ENCODE measurements around the gene MATN4.

Gene MATN4

DNA sequence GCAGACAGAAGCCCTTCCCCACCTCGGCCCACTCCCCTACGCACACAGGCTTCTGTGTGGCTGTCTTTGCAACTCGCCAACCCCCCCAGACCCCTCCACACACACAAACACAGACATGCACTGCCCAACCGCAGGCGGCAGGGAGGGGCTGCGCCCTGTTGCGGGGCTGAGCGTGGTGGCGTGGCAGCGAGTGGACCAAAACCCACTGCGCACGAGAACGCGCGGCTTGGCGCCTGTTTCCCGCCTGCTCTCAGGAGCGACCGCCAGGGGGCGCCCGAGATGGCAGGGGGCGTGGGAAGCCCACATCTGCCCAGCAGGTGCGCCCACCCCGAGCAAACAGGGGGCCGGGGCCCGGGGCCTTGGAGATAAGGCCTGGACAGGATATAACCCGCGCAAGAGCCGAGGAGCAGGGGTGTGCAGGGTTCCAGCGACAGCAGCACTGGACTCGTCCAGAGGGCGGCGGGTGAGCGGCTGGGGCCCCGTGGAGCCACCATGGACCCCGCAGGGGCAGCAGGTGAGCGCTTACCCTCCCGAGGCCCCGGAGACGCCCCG lies 1.6 kb downstream of the MATN4 start, which contains the start of gene RBPJL:
Gene RBPJL (plus strand): TSS at position 410 of the 552 bp plus-strand sequence. CDS start 83 bp downstream, at position 493.
- H3K4me3 ChIP-seq (replicated peaks; ENCODE audit: low read depth, low read length): no peak within 1 kb of the TSS
- TF ChIP-seq, protein P1, sequence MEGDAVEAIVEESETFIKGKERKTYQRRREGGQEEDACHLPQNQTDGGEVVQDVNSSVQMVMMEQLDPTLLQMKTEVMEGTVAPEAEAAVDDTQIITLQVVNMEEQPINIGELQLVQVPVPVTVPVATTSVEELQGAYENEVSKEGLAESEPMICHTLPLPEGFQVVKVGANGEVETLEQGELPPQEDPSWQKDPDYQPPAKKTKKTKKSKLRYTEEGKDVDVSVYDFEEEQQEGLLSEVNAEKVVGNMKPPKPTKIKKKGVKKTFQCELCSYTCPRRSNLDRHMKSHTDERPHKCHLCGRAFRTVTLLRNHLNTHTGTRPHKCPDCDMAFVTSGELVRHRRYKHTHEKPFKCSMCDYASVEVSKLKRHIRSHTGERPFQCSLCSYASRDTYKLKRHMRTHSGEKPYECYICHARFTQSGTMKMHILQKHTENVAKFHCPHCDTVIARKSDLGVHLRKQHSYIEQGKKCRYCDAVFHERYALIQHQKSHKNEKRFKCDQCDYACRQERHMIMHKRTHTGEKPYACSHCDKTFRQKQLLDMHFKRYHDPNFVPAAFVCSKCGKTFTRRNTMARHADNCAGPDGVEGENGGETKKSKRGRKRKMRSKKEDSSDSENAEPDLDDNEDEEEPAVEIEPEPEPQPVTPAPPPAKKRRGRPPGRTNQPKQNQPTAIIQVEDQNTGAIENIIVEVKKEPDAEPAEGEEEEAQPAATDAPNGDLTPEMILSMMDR (IDR thresholded peaks at IDR 0.05; ENCODE audit: low read length, missing control alignments): peak; percentile 66
- DNase-seq (ENCODE audit: low read depth): no peak

DNA sequence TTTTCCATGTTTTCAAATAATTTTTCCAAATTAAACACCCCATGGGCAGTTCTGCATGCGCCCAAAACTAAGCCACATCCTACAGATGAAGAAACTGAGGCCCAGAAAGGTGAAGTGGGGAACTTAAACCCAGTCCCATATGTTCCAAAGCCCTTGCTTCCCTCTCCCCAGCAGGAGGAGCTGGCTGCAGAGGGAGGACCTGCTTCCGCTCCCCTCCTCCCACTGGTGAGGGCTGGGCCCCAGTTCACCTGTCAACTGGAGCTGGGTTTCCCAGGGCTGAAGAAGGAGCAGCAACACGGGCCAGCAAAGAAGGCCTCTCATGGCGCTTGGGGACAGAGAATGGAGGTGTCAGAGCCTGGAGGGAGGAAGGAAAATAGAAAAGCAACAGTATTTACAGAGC lies 2.8 kb downstream of the MATN4 start:
- TF ChIP-seq, protein P1 (IDR thresholded peaks at IDR 0.05; ENCODE audit: low read length, missing control alignments): no peak
- DNase-seq (ENCODE audit: low read depth): no peak
- H3K4me3 ChIP-seq (replicated peaks; ENCODE audit: low read depth, low read length): no peak overlapping the region

- TF ChIP-seq, protein P1 (IDR thresholded peaks at IDR 0.05; ENCODE audit: low read length, missing control alignments): no peak
- no peak overlapping the region for H3K4me3 ChIP-seq (replicated peaks; ENCODE audit: low read depth, low read length)
- DNase-seq (ENCODE audit: low read depth): no peak
These were observed 3.6 kb downstream of the MATN4 start for GRCh38 chr20:45304464-45304999.

GRCh38 chr20:45303586-45304463 lies 4.3 kb downstream of the MATN4 start:
- no peak for DNase-seq (ENCODE audit: low read depth)
- TF ChIP-seq, protein P1 (IDR thresholded peaks at IDR 0.05; ENCODE audit: low read length, missing control alignments): no peak
- H3K4me3 ChIP-seq (replicated peaks; ENCODE audit: low read depth, low read length): no peak overlapping the region

DNA sequence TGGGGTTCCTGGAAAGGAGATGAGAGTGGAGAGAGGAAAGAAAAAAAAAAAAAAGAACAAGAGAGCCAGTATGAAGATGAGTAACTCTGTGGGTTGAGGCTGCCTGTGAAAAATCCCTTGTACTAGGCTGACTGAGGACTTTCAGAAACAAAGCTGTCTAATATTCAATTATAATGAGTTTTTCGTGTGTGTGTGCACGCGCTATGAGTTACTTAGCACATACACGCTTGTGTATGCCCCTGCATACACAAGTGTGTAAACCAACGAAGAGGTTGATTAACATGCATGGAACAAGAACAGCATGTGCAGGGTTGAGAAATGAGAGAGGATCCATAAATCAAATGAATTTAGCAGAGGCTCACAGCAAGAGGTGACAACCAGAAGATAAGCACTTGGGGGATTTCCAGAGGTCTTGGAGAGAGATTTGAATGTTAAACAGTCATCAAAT lies 6.3 kb downstream of the MATN4 start:
- no peak for DNase-seq (ENCODE audit: low read depth)
- no peak overlapping the region for H3K4me3 ChIP-seq (replicated peaks; ENCODE audit: low read depth, low read length)
- TF ChIP-seq, protein P1 (IDR thresholded peaks at IDR 0.05; ENCODE audit: low read length, missing control alignments): no peak

- DNase-seq (ENCODE audit: low read depth): peak; percentile 28
- TF ChIP-seq, protein P1 (IDR thresholded peaks at IDR 0.05; ENCODE audit: low read length, missing control alignments): peak; percentile 48
- H3K4me3 ChIP-seq (replicated peaks; ENCODE audit: low read depth, low read length): no peak overlapping the region
These were observed 7.1 kb downstream of the MATN4 start for GRCh38 chr20:45300961-45301360.
